A673 (cell line): ENCODE results near the gene KRTAP9-3.

Experiments
- EZH2 ChIP-seq: fragments of 200-600 bp; sonication (generic); IDR thresholded peaks from 2 replicates; pipeline ENCODE4 v1.6.1; 2017; ENCODE audit warnings: borderline replicate concordance, low read depth, mild to moderate bottlenecking, mixed read lengths, antibody characterized with exemption, low read length; ENCODE audit not compliant: poor library complexity, severe bottlenecking
- TF ChIP-seq, protein P1 (sequence below): fragments of 300-800, 200-600 bp; sonication (generic); conservative IDR thresholded peaks from 2 replicates; pipeline ENCODE4 v1.5.1; 2017; ENCODE audit warnings: low read depth, mild to moderate bottlenecking, antibody characterized with exemption, low read length, moderate library complexity, mixed read lengths

- TF ChIP-seq, protein P1, sequence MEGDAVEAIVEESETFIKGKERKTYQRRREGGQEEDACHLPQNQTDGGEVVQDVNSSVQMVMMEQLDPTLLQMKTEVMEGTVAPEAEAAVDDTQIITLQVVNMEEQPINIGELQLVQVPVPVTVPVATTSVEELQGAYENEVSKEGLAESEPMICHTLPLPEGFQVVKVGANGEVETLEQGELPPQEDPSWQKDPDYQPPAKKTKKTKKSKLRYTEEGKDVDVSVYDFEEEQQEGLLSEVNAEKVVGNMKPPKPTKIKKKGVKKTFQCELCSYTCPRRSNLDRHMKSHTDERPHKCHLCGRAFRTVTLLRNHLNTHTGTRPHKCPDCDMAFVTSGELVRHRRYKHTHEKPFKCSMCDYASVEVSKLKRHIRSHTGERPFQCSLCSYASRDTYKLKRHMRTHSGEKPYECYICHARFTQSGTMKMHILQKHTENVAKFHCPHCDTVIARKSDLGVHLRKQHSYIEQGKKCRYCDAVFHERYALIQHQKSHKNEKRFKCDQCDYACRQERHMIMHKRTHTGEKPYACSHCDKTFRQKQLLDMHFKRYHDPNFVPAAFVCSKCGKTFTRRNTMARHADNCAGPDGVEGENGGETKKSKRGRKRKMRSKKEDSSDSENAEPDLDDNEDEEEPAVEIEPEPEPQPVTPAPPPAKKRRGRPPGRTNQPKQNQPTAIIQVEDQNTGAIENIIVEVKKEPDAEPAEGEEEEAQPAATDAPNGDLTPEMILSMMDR = no peak
- TF ChIP-seq EZH2 = no peak
Observed at GRCh38 chr17:41251261-41251660, 19.0 kb downstream of the KRTAP9-3 start.
